Subcutaneous abdominal adipose tissue (tissue), 5 donors: Measurements from ENCODE around the gene SPSB2.

Experiments
- H3K27ac ChIP-seq: one replicate; pipeline ENCODE4 v1.7.0; 2013; ENCODE audit warnings: low read depth, mild to moderate bottlenecking, inconsistent platforms, low read length, moderate library complexity
- H3K27me3 ChIP-seq, 5 donors: one replicate each; pipeline ENCODE4 v1.7.0; 2013; ENCODE audit warnings: low read length in 5 of 5, inconsistent platforms in 1 of 5; ENCODE audit not compliant: control insufficient read depth in 5 of 5, insufficient read depth in 4 of 5
- H3K36me3 ChIP-seq, 5 donors: one replicate each; pipeline ENCODE4 v1.7.0; 2013; ENCODE audit warnings: low read length in 5 of 5; ENCODE audit not compliant: control insufficient read depth in 5 of 5, insufficient read depth in 5 of 5
- H3K4me1 ChIP-seq, 5 donors: one replicate each; pipeline ENCODE4 v1.7.0; 2013; ENCODE audit warnings: low read length in 5 of 5, mild to moderate bottlenecking in 3 of 5, moderate library complexity in 1 of 5; ENCODE audit not compliant: control insufficient read depth in 5 of 5, insufficient read depth in 5 of 5
- H3K4me3 ChIP-seq, 5 donors: one replicate each; pipeline ENCODE4 v1.7.0; 2013; ENCODE audit warnings: low read length in 5 of 5, low read depth in 1 of 5
- H3K9ac ChIP-seq, 5 donors: one replicate each; pipeline ENCODE4 v1.7.0; 2013; ENCODE audit warnings: low read length in 5 of 5, mild to moderate bottlenecking in 4 of 5, moderate library complexity in 3 of 5
- H3K9me3 ChIP-seq, 5 donors: one replicate each; pipeline ENCODE4 v1.7.0; 2013; ENCODE audit warnings: low read length in 5 of 5; ENCODE audit not compliant: control insufficient read depth in 5 of 5
- donor health status: healthy.
- donor health status: healthy.
- donor health status: healthy.
- donor health status: healthy.
- donor health status: healthy.

Gene SPSB2

GRCh38 chr12:6833189-6833890 lies 39.8 kb downstream of the SPSB2 start:
- H3K27me3 ChIP-seq = peaks cover 11 to 22% (median 14%) of the 10 kb centered on the region in 5 donors
- peaks cover 2 to 22% (median 12%) of the 10 kb centered on the region in 5 donors for H3K4me1 ChIP-seq
- H3K36me3 ChIP-seq = peaks cover 0 to 9% (median 2%) of the 10 kb centered on the region in 5 donors
- no peaks in the 10 kb centered on the region for H3K9me3 ChIP-seq
- H3K27ac ChIP-seq = no peak overlapping the region
- H3K4me3 ChIP-seq = no peak overlapping the region
- no peak overlapping the region for H3K9ac ChIP-seq

GRCh38 chr12:6832125-6832524 lies 41.0 kb downstream of the SPSB2 start:
- Histone ChIP-seq H3K9ac (no peak overlapping the region), H3K9me3 (no peaks in the 10 kb centered on the region), H3K27me3 (peaks cover 12 to 27% (median 21%) of the 10 kb centered on the region in 5 donors), H3K36me3 (peaks cover 0 to 5% (median 0%) of the 10 kb centered on the region in 5 donors), H3K27ac (no peak overlapping the region), H3K4me3 (no peak overlapping the region), H3K4me1 (peaks cover 2 to 31% (median 16%) of the 10 kb centered on the region in 5 donors)

- H3K4me3 ChIP-seq = no peak overlapping the region
- no peak overlapping the region for H3K27ac ChIP-seq
- peaks cover 2 to 35% (median 16%) of the 10 kb centered on the region in 5 donors for H3K4me1 ChIP-seq
- no peak overlapping the region for H3K9ac ChIP-seq
- H3K27me3 ChIP-seq = peaks cover 18 to 33% (median 26%) of the 10 kb centered on the region in 5 donors
- no peaks in the 10 kb centered on the region for H3K9me3 ChIP-seq
- peaks cover 0 to 2% (median 0%) of the 10 kb centered on the region in 5 donors for H3K36me3 ChIP-seq
Observed at GRCh38 chr12:6831450-6831995, 41.6 kb downstream of the SPSB2 start.

GRCh38 chr12:6830999-6831398 lies 42.1 kb downstream of the SPSB2 start:
- Histone ChIP-seq H3K36me3 (peaks cover 0 to 2% (median 0%) of the 10 kb centered on the region in 5 donors), H3K27me3 (peaks cover 23 to 33% (median 26%) of the 10 kb centered on the region in 5 donors), H3K27ac (no peak overlapping the region), H3K4me3 (no peak overlapping the region), H3K4me1 (peaks cover 2 to 35% (median 16%) of the 10 kb centered on the region in 5 donors), H3K9ac (no peak overlapping the region), H3K9me3 (no peaks in the 10 kb centered on the region)

- no peak overlapping the region for H3K9ac ChIP-seq
- H3K9me3 ChIP-seq = no peaks in the 10 kb centered on the region
- H3K36me3 ChIP-seq = peaks cover 0 to 2% (median 0%) of the 10 kb centered on the region in 5 donors
- H3K27me3 ChIP-seq = peaks cover 26 to 33% (median 30%) of the 10 kb centered on the region in 5 donors
- peaks cover 0 to 35% (median 20%) of the 10 kb centered on the region in 5 donors for H3K4me1 ChIP-seq
- H3K4me3 ChIP-seq = no peak overlapping the region
- H3K27ac ChIP-seq = no peak overlapping the region
Observed at GRCh38 chr12:6830286-6830890, 42.7 kb downstream of the SPSB2 start.

- H3K27me3 ChIP-seq = peaks cover 32 to 40% (median 37%) of the 10 kb centered on the region in 5 donors
- H3K9ac ChIP-seq = peak overlapping the region in 3 of 5 donors; percentile 20 to 64 (median 39)
- peaks cover 0 to 2% (median 0%) of the 10 kb centered on the region in 5 donors for H3K36me3 ChIP-seq
- H3K4me1 ChIP-seq = peaks cover 0 to 35% (median 21%) of the 10 kb centered on the region in 5 donors
- peak overlapping the region; percentile 23 for H3K27ac ChIP-seq
- H3K9me3 ChIP-seq = no peaks in the 10 kb centered on the region
- H3K4me3 ChIP-seq = peak overlapping the region; percentile 27 to 79 (median 71)
Observed at GRCh38 chr12:6829536-6830220, 43.4 kb downstream of the SPSB2 start.

GRCh38 chr12:6828781-6829535 lies 44.1 kb downstream of the SPSB2 start:
- Histone ChIP-seq H3K9ac (peak overlapping the region in 4 of 5 donors; percentile 36 to 72 (median 60)), H3K36me3 (peaks cover 0 to 2% (median 0%) of the 10 kb centered on the region in 5 donors), H3K9me3 (no peaks in the 10 kb centered on the region), H3K27me3 (peaks cover 32 to 45% (median 40%) of the 10 kb centered on the region in 5 donors), H3K4me3 (peak overlapping the region; percentile 27 to 79 (median 71)), H3K4me1 (peaks cover 0 to 35% (median 21%) of the 10 kb centered on the region in 5 donors), H3K27ac (peak overlapping the region; percentile 23)

GRCh38 chr12:6827982-6828780 lies 44.9 kb downstream of the SPSB2 start, which contains the start of gene P3H3:
TSS of gene P3H3 (plus strand) at chr12:6828407. CDS start at chr12:6828441, 34 bp downstream.
- peak within 1 kb of the TSS; percentile 23 for H3K27ac ChIP-seq

More at GRCh38 chr12:6827982-6828780, 44.9 kb downstream of the SPSB2 start, which contains the start of gene P3H3:
- peak within 1 kb of the TSS in 4 of 5 donors; percentile 36 to 72 (median 60) for H3K9ac ChIP-seq
- H3K4me1 ChIP-seq = peaks cover 0 to 35% (median 21%) of the 10 kb centered on the region in 5 donors
- peak within 1 kb of the TSS; percentile 61 to 79 (median 71) for H3K4me3 ChIP-seq
- H3K27me3 ChIP-seq = peaks cover 32 to 50% (median 45%) of the 10 kb centered on the region in 5 donors
- no peaks in the 10 kb centered on the region for H3K9me3 ChIP-seq
- peaks cover 0 to 2% (median 0%) of the 10 kb centered on the region in 5 donors for H3K36me3 ChIP-seq
